ENCODE data around the gene VPS41. TPM values are rescaled to one million over a fixed set of nuclear protein-coding genes. Genes with fewer than 3 reads are reported as not detected.

The VPS41 gene
- total RNA-seq, 6 experiments from 2014 or later: 21.6 to 43.5 (median 26.8) TPM

GRCh38 chr7:38932509-38933168 is 23.6 kb upstream of the VPS41 start:
- ATAC-seq (peak; percentile 61 to 87 (median 76)), DNase-seq (peak; percentile 58 to 78 (median 77))
- Histone ChIP-seq H3K27me3 (no peaks in the 10 kb centered on the region), H3K4me1 (no peaks in the 10 kb centered on the region), H3K4me3 (no peak overlapping the region), H3K27ac (no peak overlapping the region), H3K36me3 (no peaks in the 10 kb centered on the region), H3K9me3 (no peaks in the 10 kb centered on the region)
- peak; percentile 81 to 92 (median 84) for TF ChIP-seq CTCF (IDR thresholded peaks at IDR 0.05)
- TF ChIP-seq POLR2A (IDR thresholded peaks at IDR 0.05): no peak
- 31% methylated on average over 6 of the region's 6 CpGs for WGBS (ENCODE audit: insufficient coverage, low coverage, low lambda C conversion rate, missing lambda C conversion rate)
- intact Hi-C loops (cut with DNase I): no loop called here

GRCh38 chr7:38929460-38930171 is 20.6 kb upstream of the VPS41 start:
- 76% methylated on average over 7 of the region's 7 CpGs for WGBS (ENCODE audit: insufficient coverage, low coverage, low lambda C conversion rate, missing lambda C conversion rate)
- Histone ChIP-seq H3K36me3 (no peaks in the 10 kb centered on the region), H3K9me3 (no peaks in the 10 kb centered on the region), H3K4me3 (no peak overlapping the region), H3K27me3 (no peaks in the 10 kb centered on the region), H3K27ac (no peak overlapping the region), H3K4me1 (no peaks in the 10 kb centered on the region)
- DNase-seq (no peak), ATAC-seq (no peak)
- intact Hi-C loops (cut with DNase I): no loop called here
- no peak for TF ChIP-seq POLR2A (IDR thresholded peaks at IDR 0.05)

- no peak for ATAC-seq
Observed at GRCh38 chr7:38928506-38928905, 19.5 kb upstream of the VPS41 start.

GRCh38 chr7:38927751-38928150 is 18.8 kb upstream of the VPS41 start:
- no peaks in the 10 kb centered on the region for H3K4me1 ChIP-seq
- DNase-seq (no peak), ATAC-seq (no peak)
- intact Hi-C loops (cut with DNase I): no loop called here
- H3K4me3 ChIP-seq: no peak overlapping the region
- WGBS (ENCODE audit: insufficient coverage, low coverage, low lambda C conversion rate, missing lambda C conversion rate): 47% methylated on average over 5 of the region's 5 CpGs
- H3K36me3 ChIP-seq: no peaks in the 10 kb centered on the region
- TF ChIP-seq CTCF (IDR thresholded peaks at IDR 0.05) (no peak), POLR2A (IDR thresholded peaks at IDR 0.05) (no peak)
- no peak overlapping the region for H3K27ac ChIP-seq
- no peaks in the 10 kb centered on the region for H3K27me3 ChIP-seq
- H3K9me3 ChIP-seq: no peaks in the 10 kb centered on the region

More at GRCh38 chr7:38928506-38928905, 19.5 kb upstream of the VPS41 start:
- Histone ChIP-seq H3K27me3 (no peaks in the 10 kb centered on the region), H3K27ac (no peak overlapping the region), H3K9me3 (no peaks in the 10 kb centered on the region), H3K4me1 (no peaks in the 10 kb centered on the region), H3K36me3 (no peaks in the 10 kb centered on the region), H3K4me3 (no peak overlapping the region)
- intact Hi-C loops (cut with DNase I): no loop called here
- 77% methylated on average over 3 of the region's 3 CpGs for WGBS (ENCODE audit: insufficient coverage, low coverage, low lambda C conversion rate, missing lambda C conversion rate)
- no peak for DNase-seq
- no peak for TF ChIP-seq POLR2A (IDR thresholded peaks at IDR 0.05)
- TF ChIP-seq CTCF (IDR thresholded peaks at IDR 0.05): no peak

GRCh38 chr7:38920731-38921130 is 11.7 kb upstream of the VPS41 start:
- no peak for ATAC-seq
- TF ChIP-seq CTCF (IDR thresholded peaks at IDR 0.05): no peak
- TF ChIP-seq POLR2A (IDR thresholded peaks at IDR 0.05): no peak
- intact Hi-C loops (cut with DNase I): no loop called here
- Histone ChIP-seq H3K27me3 (no peaks in the 10 kb centered on the region), H3K9me3 (no peaks in the 10 kb centered on the region), H3K27ac (no peak overlapping the region), H3K4me3 (no peak overlapping the region), H3K36me3 (no peaks in the 10 kb centered on the region), H3K4me1 (no peaks in the 10 kb centered on the region)
- 66% methylated on average over 3 of the region's 3 CpGs for WGBS (ENCODE audit: insufficient coverage, low coverage, low lambda C conversion rate, missing lambda C conversion rate)
- DNase-seq: no peak
